Esophagus (tissue), 2 donors: ENCODE data around the gene IFFO2. TPM values are rescaled to one million over a fixed set of nuclear protein-coding genes. Genes with fewer than 3 reads are reported as not detected.
"Not testable (repeated sequence)": the region's sequence is repeated elsewhere in the genome, so short reads cannot be mapped to it uniquely, and the experiment has no call there.

ENCODE experiments used
- H3K27ac ChIP-seq, 2 donors: one replicate each; pipeline ENCODE4 v1.5.1; 2013; ENCODE audit warnings: low read depth in 2 of 2, mild to moderate bottlenecking in 2 of 2, inconsistent platforms in 1 of 2, low read length in 1 of 2, moderate library complexity in 1 of 2
- H3K27me3 ChIP-seq, 2 donors: one replicate each; pipeline ENCODE4 v1.6.1; 2013; ENCODE audit warnings: low read length in 2 of 2, control low read depth in 1 of 2, mild to moderate bottlenecking in 1 of 2; ENCODE audit not compliant: insufficient read depth in 2 of 2, control insufficient read depth in 1 of 2
- H3K36me3 ChIP-seq, 2 donors: one replicate each; pipeline ENCODE4 v1.6.1; 2013; ENCODE audit warnings: low read length in 1 of 2; ENCODE audit not compliant: control insufficient read depth in 2 of 2, insufficient read depth in 2 of 2
- H3K4me1 ChIP-seq, 2 donors: one replicate each; pipeline ENCODE4 v1.6.1; 2013; ENCODE audit warnings: low read length in 1 of 2; ENCODE audit not compliant: control insufficient read depth in 2 of 2, insufficient read depth in 2 of 2
- H3K4me3 ChIP-seq, 2 donors: one replicate each; pipeline ENCODE4 v1.5.1; 2013; ENCODE audit warnings: low read length in 2 of 2, mild to moderate bottlenecking in 2 of 2, low read depth in 1 of 2, moderate library complexity in 1 of 2
- H3K9me3 ChIP-seq, 2 donors: one replicate each; pipeline ENCODE4 v1.6.1; 2013; ENCODE audit warnings: mild to moderate bottlenecking in 2 of 2, low read depth in 1 of 2, low read length in 1 of 2, moderate library complexity in 1 of 2; ENCODE audit not compliant: control insufficient read depth in 2 of 2, insufficient read depth in 1 of 2
- WGBS, 2 donors: extraction: QIAGEN DNeasy Blood & Tissue Kit; methylation state at CpG; one replicate each; pipeline ENCODE4 v1.1.7; 2013; 5-methylcytosine and 5-hydroxymethylcytosine counted together
- polyA plus RNA-seq, 2 donors: library from polyadenylated mRNA; stranded (reverse); fragments of 200-250 nt; gene quantifications; one replicate each; pipeline ENCODE4 v1.2.3, GENCODE V29; 2013
- donor health status: healthy with polysubstance abuse.
- donor health status: Bipolar disorder and iron deficiency.

Gene IFFO2
- polyA plus RNA-seq, 2 donors = 28.7 to 51.9 TPM

- peaks cover 0 to 8% of the 10 kb centered on the region in 2 donors for H3K4me1 ChIP-seq
- H3K36me3 ChIP-seq = peaks cover 2 to 9% of the 10 kb centered on the region in 2 donors
- H3K27me3 ChIP-seq = no peaks in the 10 kb centered on the region
- WGBS, 2 donors = 84 to 86% methylated on average over 7 of the region's 7 CpGs
- no peaks in the 10 kb centered on the region for H3K9me3 ChIP-seq
- H3K4me3 ChIP-seq = no peak overlapping the region
- no peak overlapping the region for H3K27ac ChIP-seq
Measured at GRCh38 chr1:18893120-18893519, 63.4 kb downstream of the IFFO2 start.

GRCh38 chr1:18891858-18892257, 64.6 kb downstream of the IFFO2 start:
- not testable (repeated sequence) for H3K4me3 ChIP-seq, H3K27me3 ChIP-seq, H3K9me3 ChIP-seq, H3K4me1 ChIP-seq, H3K27ac ChIP-seq
- 88 to 94% methylated on average over 7 of the region's 7 CpGs for WGBS, 2 donors
- peaks cover 2 to 11% of the 10 kb centered on the region in 2 donors for H3K36me3 ChIP-seq

GRCh38 chr1:18891426-18891780, 65.1 kb downstream of the IFFO2 start:
- Histone ChIP-seq H3K4me1 (peaks cover 0 to 11% of the 10 kb centered on the region in 2 donors), H3K4me3 (no peak overlapping the region), H3K36me3 (peaks cover 2 to 8% of the 10 kb centered on the region in 2 donors), H3K27ac (no peak overlapping the region), H3K27me3 (no peaks in the 10 kb centered on the region), H3K9me3 (no peaks in the 10 kb centered on the region)
- 91 to 92% methylated on average over 7 of the region's 7 CpGs for WGBS, 2 donors

GRCh38 chr1:18890706-18891425, 65.6 kb downstream of the IFFO2 start:
- no peak overlapping the region for H3K4me3 ChIP-seq
- no peaks in the 10 kb centered on the region for H3K9me3 ChIP-seq
- H3K4me1 ChIP-seq = peaks cover 2 to 16% of the 10 kb centered on the region in 2 donors
- H3K27ac ChIP-seq = no peak overlapping the region
- H3K27me3 ChIP-seq = no peaks in the 10 kb centered on the region
- H3K36me3 ChIP-seq = peaks cover 0 to 8% of the 10 kb centered on the region in 2 donors
- WGBS, 2 donors = 60 to 61% methylated on average over 6 of the region's 6 CpGs

- Histone ChIP-seq H3K4me1 (peaks cover 5 to 24% of the 10 kb centered on the region in 2 donors), H3K36me3 (peaks cover 0 to 18% of the 10 kb centered on the region in 2 donors), H3K27ac (peak overlapping the region in 1 of 2 donors; percentile 58), H3K9me3 (no peaks in the 10 kb centered on the region), H3K27me3 (no peaks in the 10 kb centered on the region), H3K4me3 (no peak overlapping the region)
- 72 to 75% methylated on average over 1 of the region's 1 CpG for WGBS, 2 donors
Measured at GRCh38 chr1:18886003-18886335, 70.5 kb downstream of the IFFO2 start.

DNA sequence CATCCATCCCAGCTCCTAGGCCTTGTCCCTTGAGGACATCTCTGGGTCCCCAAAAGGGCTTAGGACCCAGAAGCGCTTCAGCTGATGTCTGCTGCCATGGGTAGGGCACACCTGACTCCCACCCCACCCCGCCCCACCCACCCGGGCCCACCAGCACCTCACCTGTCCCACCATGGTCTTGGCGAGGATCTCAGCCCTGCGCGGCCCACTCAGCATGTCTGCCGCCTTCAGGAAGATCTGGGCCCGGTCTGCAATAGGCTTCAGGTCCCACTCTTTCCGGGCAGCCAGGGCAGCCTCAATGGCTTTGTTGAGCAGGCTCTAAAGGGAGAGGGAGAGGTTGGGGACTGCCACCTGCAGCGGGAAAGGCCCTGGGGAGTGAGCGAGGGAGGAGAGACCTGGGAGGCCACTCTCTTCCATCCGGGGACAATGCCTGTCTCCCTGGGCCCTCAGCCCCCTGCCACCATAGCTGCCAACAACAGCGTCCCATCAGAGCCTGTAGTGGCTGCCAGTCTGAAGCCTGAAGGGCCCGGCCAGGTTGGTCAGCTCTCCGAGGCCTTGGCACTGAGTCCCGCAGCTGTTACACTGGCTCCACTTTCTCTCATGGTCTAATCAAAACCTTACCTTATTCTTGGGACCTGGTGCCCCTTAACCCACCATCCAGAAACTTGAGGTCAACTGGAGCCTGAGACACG, 71.0 kb downstream of the IFFO2 start:
- WGBS, 2 donors = 79 to 85% methylated on average over 17 of the region's 17 CpGs
- Histone ChIP-seq H3K27me3 (no peaks in the 10 kb centered on the region), H3K4me3 (no peak overlapping the region), H3K36me3 (peaks cover 0 to 18% of the 10 kb centered on the region in 2 donors), H3K4me1 (peaks cover 5 to 26% of the 10 kb centered on the region in 2 donors), H3K27ac (no peak overlapping the region), H3K9me3 (no peaks in the 10 kb centered on the region)

DNA sequence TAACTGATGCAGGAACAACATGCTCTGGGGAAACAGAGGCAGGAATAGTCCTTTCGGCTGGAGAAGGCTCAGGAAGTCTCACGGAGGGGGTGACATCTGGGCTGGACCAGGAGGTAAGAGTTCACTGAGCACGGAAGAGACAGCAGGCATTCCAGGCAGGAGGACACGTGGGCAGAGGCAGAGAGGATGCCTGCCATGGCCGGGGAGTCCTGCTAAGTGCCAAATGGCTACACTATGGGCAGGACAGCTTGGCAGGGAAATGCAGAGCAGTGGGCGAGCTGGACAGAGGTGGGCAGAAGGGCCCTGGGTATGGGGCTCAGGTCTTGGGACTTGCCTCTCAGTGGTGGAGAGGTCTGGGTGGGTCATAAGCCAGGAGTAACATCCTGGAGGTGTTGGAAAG, 71.7 kb downstream of the IFFO2 start:
- H3K27me3 ChIP-seq = no peaks in the 10 kb centered on the region
- 76 to 82% methylated on average over 6 of the region's 6 CpGs for WGBS, 2 donors
- no peak overlapping the region for H3K4me3 ChIP-seq
- no peak overlapping the region for H3K27ac ChIP-seq
- H3K36me3 ChIP-seq = peaks cover 0 to 16% of the 10 kb centered on the region in 2 donors
- H3K9me3 ChIP-seq = no peaks in the 10 kb centered on the region
- peaks cover 5 to 26% of the 10 kb centered on the region in 2 donors for H3K4me1 ChIP-seq

GRCh38 chr1:18884419-18884717, 72.1 kb downstream of the IFFO2 start:
- 48 to 54% methylated on average over 4 of the region's 4 CpGs for WGBS, 2 donors
- no peak overlapping the region for H3K27ac ChIP-seq
- peaks cover 5 to 29% of the 10 kb centered on the region in 2 donors for H3K4me1 ChIP-seq
- H3K27me3 ChIP-seq = no peaks in the 10 kb centered on the region
- peaks cover 0 to 15% of the 10 kb centered on the region in 2 donors for H3K36me3 ChIP-seq
- H3K9me3 ChIP-seq = no peaks in the 10 kb centered on the region
- no peak overlapping the region for H3K4me3 ChIP-seq

DNA sequence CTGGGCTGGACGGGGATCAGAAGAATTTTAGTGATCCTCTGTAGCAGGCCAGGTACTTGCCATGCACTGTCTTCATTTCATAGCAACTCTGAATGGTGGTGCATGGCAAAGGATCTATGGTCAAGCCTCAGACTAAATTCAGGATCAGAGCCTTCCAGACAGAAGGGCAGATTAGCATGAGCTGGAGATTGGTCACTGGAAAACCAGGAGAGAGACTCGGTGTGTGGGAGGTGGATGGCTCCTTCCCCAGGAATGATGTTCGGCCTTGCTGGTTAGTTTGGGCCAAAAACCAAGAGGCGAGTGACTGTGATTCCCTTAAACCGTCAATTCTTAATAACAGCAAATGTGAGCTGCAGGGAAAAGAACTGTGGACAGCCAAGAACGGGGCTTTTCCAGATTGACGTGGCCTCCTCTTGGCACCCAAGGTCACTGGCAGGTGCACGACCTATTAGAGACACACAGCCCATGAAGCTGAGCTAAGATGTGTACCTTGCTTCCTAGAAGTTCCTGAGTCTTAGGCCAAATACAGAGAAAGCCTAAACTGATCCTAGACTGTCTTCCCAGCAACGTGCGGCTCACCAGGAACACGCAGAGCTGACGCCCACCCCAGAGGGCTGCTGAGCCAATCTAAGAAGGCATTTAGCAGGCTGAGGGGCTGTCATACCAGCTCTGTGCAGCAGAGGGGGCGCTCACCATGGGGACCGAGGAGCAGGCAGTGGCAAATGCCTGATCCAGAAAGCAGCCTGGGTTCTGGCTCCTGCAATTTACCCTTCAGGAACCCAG, 72.6 kb downstream of the IFFO2 start:
- Histone ChIP-seq H3K4me1 (peaks cover 5 to 34% of the 10 kb centered on the region in 2 donors), H3K9me3 (no peaks in the 10 kb centered on the region), H3K27ac (no peak overlapping the region), H3K27me3 (no peaks in the 10 kb centered on the region), H3K36me3 (peaks cover 0 to 15% of the 10 kb centered on the region in 2 donors), H3K4me3 (no peak overlapping the region)
- 40 to 44% methylated on average over 14 of the region's 14 CpGs for WGBS, 2 donors
